ENCODE results near the gene CNTNAP3B.
"Not testable (repeated sequence)": the region's sequence is repeated elsewhere in the genome, so short reads cannot be mapped to it uniquely, and the experiment has no call there.

CNTNAP3B gene

DNA sequence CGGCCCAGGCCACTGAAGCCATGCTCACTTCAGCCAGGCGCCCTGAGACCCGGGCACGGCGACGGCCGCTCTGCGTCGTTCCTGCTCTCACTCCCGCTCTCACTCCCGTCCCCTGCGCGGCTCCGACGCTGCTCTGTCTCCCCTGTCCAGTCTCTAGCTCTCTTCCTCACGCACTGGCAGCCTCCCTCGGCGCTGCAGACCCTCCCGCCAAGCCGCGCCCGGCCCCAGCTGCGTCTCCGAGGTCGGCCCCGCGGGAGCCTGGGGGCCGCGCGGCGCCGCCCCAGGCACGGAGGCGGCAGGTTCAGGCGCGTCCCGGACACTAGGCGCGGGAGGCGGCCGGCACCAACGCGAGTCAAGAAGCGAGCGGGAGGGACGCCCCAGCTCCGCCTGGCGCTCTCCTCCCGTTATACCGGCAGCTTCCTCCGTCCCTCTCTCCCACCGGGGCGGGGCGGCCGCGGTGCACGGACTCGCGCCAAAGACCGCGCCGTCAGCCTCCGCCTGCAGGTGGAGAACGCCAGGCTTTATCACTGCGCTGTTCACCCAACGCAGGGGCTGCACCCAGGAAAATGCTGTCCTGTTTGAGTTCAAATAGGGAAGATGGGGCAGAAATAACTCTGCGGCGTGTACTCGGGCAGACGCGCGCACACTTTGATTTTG, at the start of gene CNTNAP3B:
Gene CNTNAP3B (minus strand): TSS at position 354 of the 657 bp plus-strand sequence. CDS start 332 bp downstream, at position 22.
- DNase-seq = not testable (repeated sequence)

DNA sequence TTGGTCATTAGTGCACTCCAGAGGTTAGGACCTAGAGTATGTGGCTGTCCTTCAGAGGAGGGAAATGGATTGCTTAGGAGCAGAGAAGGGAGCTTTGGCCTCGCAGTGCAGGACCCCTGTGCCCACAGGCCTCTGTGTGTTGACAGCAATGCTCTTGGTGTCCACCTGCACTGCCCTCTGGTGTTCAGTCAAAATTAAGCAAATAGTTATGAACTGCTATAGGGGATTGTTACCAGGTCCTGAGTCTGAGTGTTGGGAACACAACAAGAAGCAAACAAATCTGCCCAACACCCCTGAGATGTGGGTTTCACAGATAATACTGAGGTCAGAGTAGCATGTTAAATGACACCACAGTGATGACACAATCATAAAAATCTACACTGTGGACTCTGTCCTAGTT, 31.1 kb upstream of the CNTNAP3B start:
- DNase-seq = not testable (repeated sequence)

- not testable (repeated sequence) for DNase-seq
Observed at GRCh38 chr9:42127056-42127841, 2.0 kb downstream of the CNTNAP3B start.

GRCh38 chr9:42121007-42121406, 8.2 kb downstream of the CNTNAP3B start:
- DNase-seq = not testable (repeated sequence)

- not testable (repeated sequence) for DNase-seq
Observed at GRCh38 chr9:42095929-42096328, 33.3 kb downstream of the CNTNAP3B start.

DNA sequence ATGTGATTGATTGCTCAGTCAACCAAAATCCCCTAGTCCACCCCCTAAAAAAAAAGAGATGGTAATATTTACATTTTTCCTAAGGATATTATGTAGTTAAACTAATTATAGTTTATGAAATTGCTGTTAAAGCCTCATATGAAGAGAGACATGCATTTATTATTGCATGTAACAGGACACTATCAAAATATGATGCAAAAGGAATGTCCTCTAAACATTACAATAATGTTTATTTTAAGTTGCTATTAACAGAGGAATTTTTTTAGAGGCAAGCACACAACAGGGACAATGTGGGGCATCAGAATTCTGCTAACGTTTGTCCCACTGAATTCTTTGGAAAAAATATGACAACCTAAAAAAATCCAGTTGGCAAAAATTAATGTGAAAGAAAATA, 44.7 kb downstream of the CNTNAP3B start:
- not testable (repeated sequence) for DNase-seq

GRCh38 chr9:42083877-42084558, 45.2 kb downstream of the CNTNAP3B start:
- DNase-seq = not testable (repeated sequence)

DNA sequence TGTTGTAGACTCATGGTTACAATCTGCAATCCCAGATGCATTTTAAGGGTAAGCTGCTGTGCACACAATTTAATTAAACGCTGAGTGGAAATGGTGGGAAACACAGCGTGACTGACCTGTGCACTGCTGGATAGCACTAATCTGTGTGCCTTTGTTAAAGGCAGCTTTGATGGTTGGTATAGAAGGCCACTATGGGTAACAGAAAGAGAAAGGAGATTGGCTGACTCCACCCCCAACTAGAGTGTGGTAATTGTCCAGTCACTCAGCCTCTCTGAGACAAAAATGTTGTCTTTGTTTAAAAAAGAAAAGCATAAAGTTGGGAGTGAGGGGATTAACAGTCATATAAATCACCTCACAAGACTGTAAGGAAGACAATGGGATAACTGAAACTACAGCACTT, 48.9 kb downstream of the CNTNAP3B start:
- not testable (repeated sequence) for DNase-seq

DNA sequence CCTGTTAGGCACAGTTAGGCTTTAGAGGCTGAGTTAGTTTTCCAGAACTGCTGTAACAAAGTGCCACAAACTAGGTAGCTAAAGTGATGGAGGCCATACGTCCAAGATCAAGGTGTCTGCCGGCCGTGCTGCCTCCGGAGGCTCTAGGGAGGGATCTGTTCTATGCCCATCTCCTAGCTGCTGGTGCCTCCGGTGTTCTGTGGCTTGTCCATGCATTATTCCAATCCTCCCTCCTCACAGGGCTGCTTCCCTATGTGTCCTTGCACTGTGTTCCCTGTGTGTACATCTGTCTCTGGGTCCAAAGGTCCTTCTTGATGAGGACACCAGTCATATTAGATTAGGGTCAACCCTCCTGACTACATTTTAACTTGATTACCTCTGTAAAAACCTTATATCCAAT, 54.4 kb downstream of the CNTNAP3B start:
- DNase-seq = not testable (repeated sequence)

DNA sequence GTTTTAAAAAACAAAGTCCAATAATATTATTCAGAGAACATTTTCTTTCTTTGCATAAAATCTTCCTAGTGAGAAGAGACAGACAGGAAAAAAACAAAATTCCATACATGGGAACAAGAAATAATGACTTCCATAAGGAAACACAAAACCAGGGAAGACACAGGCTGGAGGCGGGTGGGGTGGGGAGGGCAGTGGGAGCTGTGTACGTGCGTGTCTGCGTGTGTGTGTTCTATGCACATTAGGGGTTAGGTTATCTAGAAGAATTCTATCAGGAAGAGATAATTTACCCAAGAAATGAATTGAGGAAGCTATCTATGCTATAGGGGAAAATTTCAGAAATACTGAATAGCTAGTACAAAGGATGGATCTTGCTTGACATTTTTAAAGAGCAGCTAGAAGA, 58.2 kb downstream of the CNTNAP3B start:
- not testable (repeated sequence) for DNase-seq

DNA sequence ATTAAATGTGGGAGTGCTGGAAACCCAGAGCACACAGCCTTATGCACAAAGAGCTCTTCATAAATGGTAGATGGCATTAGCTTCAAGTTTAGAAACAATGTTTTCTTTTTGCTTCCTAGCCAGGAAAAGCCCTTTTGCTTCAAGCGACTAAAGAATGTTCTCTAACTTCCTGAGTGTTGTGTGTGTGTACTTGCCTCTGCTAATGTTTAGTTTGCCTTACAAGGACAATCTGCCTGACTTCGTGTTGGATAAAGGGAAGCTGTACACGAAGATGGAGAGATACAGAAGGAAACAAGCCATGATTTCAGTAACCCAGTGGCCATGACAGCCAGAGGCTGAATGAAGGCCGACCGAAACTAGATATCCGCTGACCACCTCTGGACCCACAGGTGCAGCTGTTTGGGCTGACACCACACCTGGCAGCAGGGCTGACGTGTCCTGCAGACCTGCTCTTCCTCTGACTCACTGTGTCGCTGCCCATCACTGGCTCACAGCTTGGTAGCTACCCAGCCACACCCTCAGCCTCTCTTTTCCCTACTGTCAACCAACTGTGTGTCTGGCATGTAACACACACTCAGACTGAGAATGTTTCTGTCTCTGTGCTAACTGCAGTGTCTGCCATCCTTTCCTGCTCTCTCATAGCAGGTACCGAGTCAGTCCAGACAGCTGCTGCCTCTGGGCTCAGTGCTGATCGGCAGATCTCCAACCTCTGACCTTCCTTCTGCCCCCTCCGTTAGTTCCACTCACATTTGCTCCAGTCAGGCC, 59.0 kb downstream of the CNTNAP3B start:
- DNase-seq = not testable (repeated sequence)

DNA sequence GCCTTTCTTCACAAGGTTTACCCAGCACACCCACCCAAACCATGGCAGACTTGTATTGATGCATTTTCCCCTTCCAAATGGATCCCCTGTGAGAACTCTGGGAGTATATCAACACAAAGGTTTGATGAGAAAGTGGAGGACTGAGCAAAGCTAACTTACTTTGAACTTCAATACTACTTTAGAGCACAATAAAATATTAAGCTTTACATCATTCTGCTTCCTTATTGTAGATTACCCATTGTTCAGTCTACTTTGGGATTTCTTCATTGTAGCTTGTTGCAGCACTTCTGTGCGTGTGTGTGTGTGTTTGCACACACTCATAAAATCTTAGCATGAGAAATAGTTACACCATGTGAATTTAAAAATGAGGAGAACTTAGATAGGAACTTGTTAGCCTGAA, 75.4 kb downstream of the CNTNAP3B start:
- DNase-seq = not testable (repeated sequence)

- not testable (repeated sequence) for DNase-seq
Observed at GRCh38 chr9:42050701-42051100, 78.5 kb downstream of the CNTNAP3B start.

GRCh38 chr9:42044422-42045010, 84.7 kb downstream of the CNTNAP3B start:
- DNase-seq = not testable (repeated sequence)

DNA sequence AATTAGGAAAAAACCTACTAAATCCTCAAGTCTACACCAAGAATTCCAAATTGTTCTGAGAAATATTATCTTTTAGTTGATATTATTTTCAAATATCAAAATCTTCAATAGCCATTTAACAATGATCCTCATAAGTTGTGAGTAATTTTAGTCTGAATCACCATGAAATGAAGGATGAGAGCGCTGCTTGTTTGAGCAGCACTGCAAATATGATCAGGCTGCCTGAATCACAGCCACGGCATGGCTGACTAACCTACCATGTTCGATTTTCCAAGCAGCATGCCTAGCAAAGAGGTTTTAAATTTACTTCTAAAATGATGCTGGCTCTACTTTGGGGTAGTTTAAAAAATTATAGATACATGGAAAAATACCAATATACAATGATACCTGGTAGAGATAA, 95.7 kb downstream of the CNTNAP3B start:
- DNase-seq = not testable (repeated sequence)

- not testable (repeated sequence) for DNase-seq
Observed at GRCh38 chr9:42020639-42021038, 108.6 kb downstream of the CNTNAP3B start.

- DNase-seq = not testable (repeated sequence)
Observed at GRCh38 chr9:42018220-42018922, 110.9 kb downstream of the CNTNAP3B start.

GRCh38 chr9:42014317-42014716, 114.9 kb downstream of the CNTNAP3B start:
- not testable (repeated sequence) for DNase-seq

DNA sequence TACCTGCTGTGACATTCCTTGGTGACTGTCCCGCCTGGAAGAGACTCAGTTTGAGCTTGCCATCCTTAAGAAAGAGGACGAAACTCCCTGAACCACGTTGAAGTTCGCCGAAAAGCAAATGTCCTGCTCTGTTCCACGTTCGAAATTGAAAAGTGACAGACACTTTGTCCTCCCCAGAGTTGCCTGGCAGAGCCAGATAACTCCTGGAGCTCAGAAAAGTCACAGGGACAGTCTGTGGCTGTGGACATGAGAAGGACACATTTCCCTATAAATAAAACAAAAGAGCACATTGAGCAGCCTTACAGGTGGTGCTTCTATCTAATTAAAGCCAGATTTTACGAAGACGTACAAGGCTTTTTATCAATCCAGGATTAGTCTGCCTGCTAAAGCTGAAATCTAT, 137.6 kb downstream of the CNTNAP3B start:
- DNase-seq = not testable (repeated sequence)

DNA sequence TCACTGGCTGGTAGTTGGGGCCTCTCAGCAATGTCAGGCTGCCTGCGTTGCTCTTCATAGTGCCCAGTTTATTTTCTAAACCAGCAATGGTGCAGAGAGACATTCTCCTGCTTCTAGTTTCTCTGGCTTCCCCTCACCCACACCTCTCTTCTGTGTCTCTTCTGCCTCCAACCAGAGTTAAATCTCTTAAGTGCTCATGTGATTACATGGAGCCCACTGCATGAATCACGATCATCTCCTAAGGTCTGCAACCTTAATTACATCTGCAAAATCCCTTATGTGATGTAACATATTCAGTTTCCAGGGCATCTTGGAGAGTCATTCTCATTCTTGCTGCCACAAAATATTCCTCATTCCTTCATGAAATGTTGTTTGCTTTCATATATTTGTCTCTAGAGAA, 149.0 kb downstream of the CNTNAP3B start:
- not testable (repeated sequence) for DNase-seq

GRCh38 chr9:41977965-41978600, 151.1 kb downstream of the CNTNAP3B start:
- not testable (repeated sequence) for DNase-seq

All from DMS79 treated with DMSO at 0.1 percent for 48 hours (cell line).